ENCODE results near the gene IGSF8.

IGSF8 gene

DNA sequence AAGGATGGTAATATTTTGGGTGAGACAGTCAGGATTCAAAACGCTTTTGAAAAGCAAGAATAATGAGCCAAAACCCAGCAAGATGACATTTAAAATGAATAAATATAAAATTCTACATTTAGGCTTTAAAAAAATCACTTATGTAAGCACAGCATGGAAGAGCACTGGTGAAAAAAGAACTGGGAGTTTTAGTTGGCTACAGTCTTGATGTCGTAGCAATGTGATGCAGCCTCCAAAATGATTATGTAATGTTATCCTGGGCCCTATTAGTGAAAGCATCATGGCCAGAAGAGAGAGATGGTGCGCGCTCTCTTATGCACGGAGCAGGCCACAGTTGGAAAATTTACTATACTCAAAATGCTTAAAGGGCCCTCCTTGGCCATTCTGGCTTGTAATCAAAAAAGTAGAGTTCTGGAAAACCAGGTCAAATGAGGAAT lies 11.9 kb downstream of the IGSF8 start:
- DNase-seq (ENCODE audit: low read depth): no peak

DNA sequence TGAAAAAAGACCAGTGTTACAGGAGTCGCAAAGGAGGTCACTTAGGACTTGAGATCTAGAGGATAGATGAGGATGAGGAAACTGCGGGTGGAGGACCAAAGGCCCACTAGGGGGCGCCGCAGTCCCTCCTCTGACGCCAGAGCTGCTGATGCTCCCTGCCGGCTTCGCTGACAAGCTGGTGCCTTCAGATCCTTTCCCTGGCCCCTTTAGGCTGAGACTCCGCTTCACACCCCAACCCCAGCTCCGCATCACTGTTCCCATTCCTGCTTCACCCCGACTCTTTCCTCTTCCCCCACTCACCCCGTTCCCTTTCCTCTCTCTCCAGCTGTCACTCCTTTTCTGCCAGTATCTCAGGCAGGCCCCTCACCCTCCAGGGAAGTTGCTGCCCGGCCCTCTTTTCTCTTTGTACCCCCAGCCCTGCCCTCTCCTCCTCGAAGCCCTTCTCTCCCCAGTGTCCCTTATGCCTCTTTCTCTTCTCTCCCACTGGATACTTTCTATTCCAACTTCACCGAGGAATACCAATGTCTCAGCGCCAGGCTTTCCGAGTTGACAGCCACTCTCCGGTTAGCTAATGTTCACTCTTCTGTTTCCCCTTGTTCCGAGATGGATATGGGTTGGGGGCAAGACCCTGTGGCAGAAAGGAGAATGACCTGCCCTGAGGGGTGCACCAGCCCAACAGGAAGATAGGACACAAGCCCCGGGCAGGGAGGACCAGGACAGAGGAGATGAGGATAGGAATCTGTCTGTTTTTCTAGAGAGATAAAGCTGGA lies 12.5 kb downstream of the IGSF8 start:
- DNase-seq (ENCODE audit: low read depth): peak; percentile 54

- DNase-seq (ENCODE audit: low read depth): no peak
These were observed 13.6 kb downstream of the IGSF8 start for GRCh38 chr1:160084771-160085321.

GRCh38 chr1:160083968-160084770 lies 14.2 kb downstream of the IGSF8 start:
- DNase-seq (ENCODE audit: low read depth): no peak

DNA sequence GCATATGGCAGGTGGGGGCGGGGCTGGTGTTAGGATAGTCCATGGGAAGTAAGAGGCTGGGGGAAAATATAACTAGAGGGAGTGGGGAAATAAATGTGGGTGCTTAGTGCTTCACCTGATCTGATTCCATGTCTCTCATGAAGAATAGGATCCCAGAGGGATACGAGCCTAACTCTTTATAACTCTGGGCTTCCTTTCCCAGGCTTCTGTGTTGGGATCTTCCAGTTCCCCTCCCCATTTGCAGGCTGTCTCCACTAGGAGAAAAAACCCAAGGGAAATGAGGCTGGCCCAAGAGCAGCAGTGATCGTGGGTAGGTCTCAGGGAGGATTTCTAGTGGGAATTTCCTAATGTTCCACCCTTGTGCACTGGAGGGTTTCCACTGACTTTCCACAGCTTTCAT lies 15.5 kb downstream of the IGSF8 start:
- DNase-seq (ENCODE audit: low read depth): no peak

GRCh38 chr1:160082487-160082886 lies 15.9 kb downstream of the IGSF8 start:
- DNase-seq (ENCODE audit: low read depth): no peak

DNA sequence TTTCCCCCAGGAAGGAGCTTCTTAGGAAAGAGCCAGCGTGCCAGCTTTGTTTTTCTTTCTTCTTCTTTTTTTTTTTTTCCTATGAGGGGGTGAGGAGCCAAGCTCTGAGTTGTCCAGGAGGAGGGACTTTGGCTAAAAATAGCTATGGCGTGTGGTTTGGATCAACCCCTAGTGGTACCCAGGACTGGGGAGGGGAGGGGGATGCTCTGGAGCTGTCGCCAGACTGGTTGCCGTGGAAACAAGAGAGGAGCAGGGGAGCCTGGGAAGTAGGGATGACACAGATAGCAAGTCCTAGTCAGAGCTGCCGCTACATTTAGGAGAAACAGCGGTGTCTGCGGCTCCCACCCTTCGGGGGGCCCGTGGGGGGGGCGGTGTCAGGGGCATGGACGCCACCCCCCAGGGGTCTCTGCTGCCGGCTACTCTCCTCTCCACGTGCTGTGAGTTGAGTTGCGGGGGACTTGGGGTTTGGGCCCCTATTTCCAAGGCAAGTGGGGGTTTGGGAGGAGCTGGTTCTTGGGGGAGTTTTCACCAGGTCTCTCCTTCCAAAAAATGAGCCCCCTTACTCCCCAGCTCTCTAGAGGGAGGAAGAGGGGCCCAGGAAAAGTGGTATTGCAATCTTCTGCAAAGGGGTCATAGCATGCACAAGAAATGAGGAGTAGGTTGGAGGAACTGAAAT lies 17.0 kb downstream of the IGSF8 start, which contains the start of gene KCNJ9:
Gene KCNJ9 (plus strand): TSS at position 278 of the 676 bp plus-strand sequence. CDS start 2,493 bp downstream, outside the sequence.
- DNase-seq (ENCODE audit: low read depth): peak; percentile 36

DNA sequence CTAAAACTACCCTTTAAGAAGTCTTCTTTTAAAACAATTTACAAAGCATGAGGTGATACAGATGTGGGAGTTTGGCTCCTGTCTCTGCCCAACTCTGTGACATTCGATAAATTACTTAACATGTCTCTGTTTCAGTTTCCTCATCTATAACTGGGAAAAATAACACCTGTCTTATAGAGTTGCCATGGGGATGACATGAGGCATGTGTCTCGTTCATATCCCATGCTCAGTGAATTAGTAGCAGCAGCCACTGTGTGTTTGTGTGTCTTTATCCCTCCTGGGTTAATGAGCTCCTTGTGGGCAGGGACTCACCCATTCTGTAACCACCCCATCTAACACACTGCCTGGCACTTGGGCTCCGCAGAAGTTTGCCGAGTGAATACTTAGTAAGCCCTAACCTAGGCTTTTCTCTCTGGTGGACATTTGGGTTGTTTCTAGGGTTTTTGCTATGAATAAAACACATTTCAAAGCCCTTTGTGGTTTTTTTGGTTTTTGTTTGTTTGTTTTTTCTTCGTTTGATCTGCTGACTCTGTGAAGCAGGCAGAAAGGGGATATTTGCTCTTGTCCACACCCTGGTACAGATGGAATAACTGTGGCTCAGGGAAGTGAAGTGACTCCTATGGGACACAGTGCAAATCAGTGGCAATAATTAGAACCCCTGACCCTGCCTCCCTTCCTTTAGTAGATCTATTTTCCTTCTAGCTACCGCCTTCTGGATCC lies 17.9 kb downstream of the IGSF8 start:
- no peak for DNase-seq (ENCODE audit: low read depth)

DNA sequence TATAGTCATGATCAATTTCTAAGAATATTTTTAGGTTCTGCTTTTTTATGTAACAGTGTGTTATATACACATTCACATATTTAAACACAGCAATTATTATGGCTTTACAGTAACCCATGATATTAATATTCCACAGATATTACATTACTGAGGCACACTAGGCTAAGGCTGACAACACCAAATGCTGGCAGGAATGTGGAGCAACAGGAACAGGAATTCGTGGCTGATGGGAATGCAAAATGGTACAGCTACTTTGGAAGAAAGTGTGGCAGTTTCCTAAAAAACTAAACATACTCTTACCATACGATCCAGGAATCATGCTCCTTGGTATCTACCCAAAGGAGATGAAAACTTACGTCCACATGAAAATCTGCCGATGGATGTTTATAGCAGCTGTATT lies 19.0 kb downstream of the IGSF8 start:
- DNase-seq (ENCODE audit: low read depth): no peak

GRCh38 chr1:160078512-160079195 lies 19.8 kb downstream of the IGSF8 start:
- DNase-seq (ENCODE audit: low read depth): no peak

- DNase-seq (ENCODE audit: low read depth): no peak
These were observed 20.9 kb downstream of the IGSF8 start for GRCh38 chr1:160077486-160077885.

DNA sequence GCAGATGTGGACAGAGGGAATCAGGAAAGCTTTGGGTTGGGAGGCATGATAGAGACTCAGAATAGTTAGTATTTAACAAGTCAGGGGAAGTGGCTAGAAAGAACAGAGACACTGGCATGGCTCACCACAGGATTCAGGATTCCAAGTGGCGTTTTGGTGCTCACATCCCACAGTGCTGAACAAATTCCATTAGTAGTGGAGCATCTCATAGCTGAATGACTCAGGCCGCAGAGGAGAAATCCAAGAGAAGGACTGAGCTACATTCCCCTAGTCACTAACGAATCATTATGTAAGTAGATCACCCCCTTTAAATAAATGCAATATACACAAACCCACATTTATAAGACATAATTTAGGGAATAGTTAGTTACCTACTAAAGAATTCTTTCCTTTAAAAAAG lies 22.1 kb downstream of the IGSF8 start:
- no peak for DNase-seq (ENCODE audit: low read depth)

GRCh38 chr1:160075836-160076235 lies 22.6 kb downstream of the IGSF8 start:
- no peak for DNase-seq (ENCODE audit: low read depth)

DNA sequence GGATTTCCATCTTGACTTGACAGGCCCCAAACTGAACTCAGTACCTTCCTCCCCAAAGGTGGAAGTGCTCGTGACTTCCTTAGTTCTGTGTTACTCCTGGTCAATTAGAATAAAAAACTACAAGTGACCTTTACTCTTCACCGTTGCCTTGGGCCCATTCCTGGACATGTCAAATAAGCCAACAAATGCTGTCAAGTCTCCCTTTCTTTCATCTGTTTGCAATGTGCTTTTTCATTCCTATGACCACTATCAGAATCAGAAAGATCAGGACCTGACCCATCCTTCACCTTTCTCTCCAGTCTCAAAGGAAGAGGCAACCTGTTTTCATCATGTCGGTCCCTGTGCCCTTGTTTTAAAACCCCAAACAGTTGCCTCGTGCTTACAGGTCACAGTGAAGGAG lies 23.6 kb downstream of the IGSF8 start:
- DNase-seq (ENCODE audit: low read depth): no peak

GRCh38 chr1:160071289-160071688 lies 27.1 kb downstream of the IGSF8 start:
- no peak for DNase-seq (ENCODE audit: low read depth)

DNA sequence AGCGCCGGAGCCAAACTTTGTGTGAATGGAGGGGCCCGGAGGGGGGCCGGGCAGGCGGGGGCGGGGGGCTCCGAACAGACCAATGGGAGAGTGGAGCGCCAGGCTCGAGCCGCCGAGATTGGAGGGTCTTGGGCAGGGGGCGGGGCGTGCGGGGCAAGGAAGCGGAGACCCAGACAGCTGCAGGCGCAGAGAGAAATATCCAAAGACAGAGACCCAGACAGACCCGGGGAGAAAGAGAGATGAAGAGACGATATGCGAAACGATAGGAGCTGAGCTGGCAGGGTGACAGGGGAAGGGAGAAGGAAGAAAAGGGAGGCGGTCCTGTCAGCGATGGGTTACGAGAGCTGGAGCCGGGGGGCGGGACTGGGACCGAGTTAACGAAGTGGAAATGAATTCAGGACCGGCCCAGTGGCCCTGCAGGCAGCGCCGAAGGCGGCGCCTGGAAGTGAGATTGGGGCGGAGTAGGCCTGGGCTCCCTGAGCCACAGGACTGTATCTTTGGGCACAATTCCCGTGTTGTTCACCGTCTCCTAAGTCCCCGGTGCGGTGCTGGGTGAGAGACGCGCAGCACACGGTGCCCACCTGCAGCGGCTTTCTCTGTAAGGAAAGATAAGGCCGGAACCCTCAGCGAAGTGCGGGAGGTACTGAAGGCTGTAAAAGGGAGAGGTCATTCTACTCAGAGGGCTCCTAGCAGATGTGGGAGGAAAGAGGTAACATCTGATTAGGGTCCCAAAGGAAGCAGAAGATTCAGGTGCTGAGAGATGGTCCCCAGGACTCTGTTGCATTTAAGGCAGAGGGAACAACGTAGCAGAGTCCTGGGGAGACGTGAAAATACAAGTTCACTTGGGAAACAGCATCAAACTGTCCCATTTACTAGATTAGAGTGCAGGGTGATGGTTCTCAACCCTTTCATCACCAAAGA lies 27.9 kb downstream of the IGSF8 start:
- peak; percentile 13 for DNase-seq (ENCODE audit: low read depth)

GRCh38 chr1:160069460-160070231 lies 28.8 kb downstream of the IGSF8 start, which contains the start of gene KCNJ10:
KCNJ10 (minus strand) TSS chr1:160070160; CDS start chr1:160042532, 27,628 bp downstream.
- DNase-seq (ENCODE audit: low read depth): no peak

- DNase-seq (ENCODE audit: low read depth): no peak
These were observed 30.2 kb downstream of the IGSF8 start for GRCh38 chr1:160068225-160068624.
